H1 (cell line): ENCODE measurements around the gene NOM1. TPM values are rescaled to one million over a fixed set of nuclear protein-coding genes. Genes with fewer than 3 reads are reported as not detected.

Experiments
- ASH2L ChIP-seq: fragments of 200-600, 300-600 bp; sonication (generic); IDR thresholded peaks from one replicate; pipeline ENCODE4 v1.7.1; 2017; ENCODE audit warnings: low read length
- CBX5 ChIP-seq: fragments of 300-800, 300-1000 bp; sonication (generic); IDR thresholded peaks from 2 replicates; pipeline ENCODE4 v1.7.1; 2016; ENCODE audit warnings: antibody characterized with exemption, low read length, low read depth
- EGR1 ChIP-seq: IDR thresholded peaks from 2 replicates; pipeline ENCODE4 v1.6.1; 2011; ENCODE audit warnings: low read depth, low read length, borderline replicate concordance
- MAFK ChIP-seq: IDR thresholded peaks from 2 replicates; pipeline ENCODE4 v1.6.1; 2012; ENCODE audit warnings: low read depth, mild to moderate bottlenecking, improper control_type of control experiment, low read length
- polyA plus RNA-seq, 7 experiments: library from polyadenylated mRNA; depleted of rRNA in 3 of 7; stranded (reverse) in 5 of 7; unstranded in 2 of 7; fragments of >200 nt in 5 of 7; fragments of 200-250 nt in 2 of 7; gene quantifications; 1 replicate in 5 of 7; 2 replicates in 1 of 7; 4 replicates in 1 of 7; pipeline versions ENCODE4 v1.2.1 to v1.2.3, GENCODE V29; 2011 to 2013; ENCODE audit warnings: missing spikeins in 2 of 7, mixed read lengths in 2 of 7
- total RNA-seq: library from RNA; stranded (reverse); fragmentation: NEBNext Ultra II Directional; extraction: Animal tissue kit (Norgen Biotek cat#: 25700); gene quantifications from 2 replicates; pipeline ENCODE4 v1.2.1, GENCODE V29; 2021

NOM1 gene
- total and polyA plus RNA-seq, 2 of the 8 experiments (the other 6 are each of a cell fraction or from before 2014, with no cell fraction given) = 10.6 to 29.1 TPM

GRCh38 chr7:156947120-156947843 is 2.2 kb upstream of the NOM1 start (continued):
- no peak for TF ChIP-seq MAFK
- TF ChIP-seq ASH2L = no peak
- TF ChIP-seq EGR1 = no peak
- no peak for TF ChIP-seq CBX5
